ENCODE results near the gene FOXP3. TPM values are rescaled to one million over a fixed set of nuclear protein-coding genes. Genes with fewer than 3 reads are reported as not detected.

Gene FOXP3
- total RNA-seq, 4 donors from 2014 or later, result 0.22 TPM; not detected in 3

DNA sequence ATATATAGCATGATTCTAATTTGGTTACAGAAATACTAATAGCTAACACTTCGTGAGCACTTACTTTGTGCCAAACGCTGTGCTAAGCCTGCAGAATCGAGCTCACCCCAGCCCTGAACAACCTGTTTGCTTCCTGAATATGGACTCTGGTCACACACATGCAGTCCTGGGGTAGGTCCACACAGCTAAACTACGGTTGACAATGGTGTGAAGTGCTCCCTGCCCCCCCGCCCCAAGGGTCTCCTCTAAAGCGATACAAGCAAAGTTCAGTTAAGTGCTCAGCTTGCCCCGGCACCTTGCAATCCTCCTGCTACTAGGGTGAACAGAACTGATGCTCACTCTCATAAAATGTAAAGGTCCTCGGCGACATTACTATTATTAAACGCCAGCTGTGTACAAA lies 879 bp downstream of the FOXP3 start:
- TF ChIP-seq, protein P1, sequence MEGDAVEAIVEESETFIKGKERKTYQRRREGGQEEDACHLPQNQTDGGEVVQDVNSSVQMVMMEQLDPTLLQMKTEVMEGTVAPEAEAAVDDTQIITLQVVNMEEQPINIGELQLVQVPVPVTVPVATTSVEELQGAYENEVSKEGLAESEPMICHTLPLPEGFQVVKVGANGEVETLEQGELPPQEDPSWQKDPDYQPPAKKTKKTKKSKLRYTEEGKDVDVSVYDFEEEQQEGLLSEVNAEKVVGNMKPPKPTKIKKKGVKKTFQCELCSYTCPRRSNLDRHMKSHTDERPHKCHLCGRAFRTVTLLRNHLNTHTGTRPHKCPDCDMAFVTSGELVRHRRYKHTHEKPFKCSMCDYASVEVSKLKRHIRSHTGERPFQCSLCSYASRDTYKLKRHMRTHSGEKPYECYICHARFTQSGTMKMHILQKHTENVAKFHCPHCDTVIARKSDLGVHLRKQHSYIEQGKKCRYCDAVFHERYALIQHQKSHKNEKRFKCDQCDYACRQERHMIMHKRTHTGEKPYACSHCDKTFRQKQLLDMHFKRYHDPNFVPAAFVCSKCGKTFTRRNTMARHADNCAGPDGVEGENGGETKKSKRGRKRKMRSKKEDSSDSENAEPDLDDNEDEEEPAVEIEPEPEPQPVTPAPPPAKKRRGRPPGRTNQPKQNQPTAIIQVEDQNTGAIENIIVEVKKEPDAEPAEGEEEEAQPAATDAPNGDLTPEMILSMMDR (IDR thresholded peaks at IDR 0.05; ENCODE audit: low read depth), result no peak

DNA sequence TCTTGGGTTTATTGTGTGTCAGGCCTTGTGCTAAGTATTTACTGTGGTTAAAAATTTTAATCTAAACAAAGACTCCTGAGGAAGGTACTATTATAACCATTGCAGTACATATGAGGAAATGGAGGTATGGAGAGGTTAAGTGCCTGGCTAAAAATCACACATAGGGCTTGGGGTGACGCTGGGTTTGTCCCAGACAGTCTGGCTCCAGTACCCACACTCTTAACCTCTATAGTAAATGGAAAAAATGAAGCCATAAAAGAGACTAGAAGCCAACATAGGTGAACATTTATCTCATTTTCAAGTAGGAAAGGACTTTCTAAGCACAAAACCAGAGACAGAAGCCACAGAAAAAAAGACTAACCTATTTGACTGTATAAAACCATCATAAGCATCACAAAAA lies 1.9 kb downstream of the FOXP3 start:
- TF ChIP-seq, protein P1 (IDR thresholded peaks at IDR 0.05; ENCODE audit: low read depth), result no peak

DNA sequence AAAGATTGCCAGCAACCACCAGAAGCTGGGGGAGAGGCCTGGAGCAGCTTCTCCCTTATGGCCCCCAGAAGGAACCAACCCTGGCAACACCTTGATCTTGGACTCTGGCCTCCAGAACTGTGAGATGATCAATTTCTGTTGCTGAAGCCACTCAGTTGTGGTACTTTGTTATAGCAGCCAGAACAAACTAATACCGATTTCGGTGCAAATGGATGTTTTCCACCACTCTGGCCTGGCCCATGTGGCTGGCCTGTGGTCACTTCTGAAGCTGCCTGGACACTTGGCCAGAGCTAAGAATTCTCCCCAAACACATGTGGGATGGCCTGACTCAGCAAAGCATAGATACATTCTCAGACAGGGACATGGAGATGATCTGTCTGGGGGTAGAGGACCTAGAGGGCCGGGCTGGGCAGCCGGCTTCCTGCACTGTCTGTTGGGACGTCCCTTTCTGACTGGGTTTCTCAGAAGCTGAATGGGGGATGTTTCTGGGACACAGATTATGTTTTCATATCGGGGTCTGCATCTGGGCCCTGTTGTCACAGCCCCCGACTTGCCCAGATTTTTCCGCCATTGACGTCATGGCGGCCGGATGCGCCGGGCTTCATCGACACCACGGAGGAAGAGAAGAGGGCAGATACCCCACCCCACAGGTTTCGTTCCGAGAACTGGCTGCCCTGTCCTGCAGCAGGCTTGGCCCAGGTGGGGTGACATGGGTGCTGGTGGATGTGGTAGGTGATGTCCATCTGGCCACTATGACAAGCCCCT lies 4.1 kb downstream of the FOXP3 start:
- TF ChIP-seq, protein P1 (IDR thresholded peaks at IDR 0.05; ENCODE audit: low read depth), result no peak

DNA sequence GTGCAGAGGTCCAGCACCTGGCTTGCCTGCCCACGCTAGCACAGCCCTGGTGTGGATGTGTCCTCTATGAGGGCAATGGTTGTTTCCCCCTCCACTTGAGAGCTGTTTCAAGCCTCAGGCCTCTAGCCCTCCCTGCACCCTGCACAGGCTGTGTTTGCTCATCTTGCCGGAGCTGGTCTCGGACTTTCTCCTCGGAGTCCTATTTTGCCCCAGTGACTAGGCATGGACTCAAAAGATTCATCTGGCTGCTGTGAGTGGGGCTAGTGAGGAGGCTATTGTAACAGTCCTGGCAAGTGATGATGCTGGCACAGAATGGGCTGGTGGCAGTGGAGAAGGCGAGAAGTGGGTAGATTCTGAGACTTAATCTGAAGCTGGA lies 5.8 kb downstream of the FOXP3 start:
- TF ChIP-seq, protein P1 (IDR thresholded peaks at IDR 0.05; ENCODE audit: low read depth), result no peak

DNA sequence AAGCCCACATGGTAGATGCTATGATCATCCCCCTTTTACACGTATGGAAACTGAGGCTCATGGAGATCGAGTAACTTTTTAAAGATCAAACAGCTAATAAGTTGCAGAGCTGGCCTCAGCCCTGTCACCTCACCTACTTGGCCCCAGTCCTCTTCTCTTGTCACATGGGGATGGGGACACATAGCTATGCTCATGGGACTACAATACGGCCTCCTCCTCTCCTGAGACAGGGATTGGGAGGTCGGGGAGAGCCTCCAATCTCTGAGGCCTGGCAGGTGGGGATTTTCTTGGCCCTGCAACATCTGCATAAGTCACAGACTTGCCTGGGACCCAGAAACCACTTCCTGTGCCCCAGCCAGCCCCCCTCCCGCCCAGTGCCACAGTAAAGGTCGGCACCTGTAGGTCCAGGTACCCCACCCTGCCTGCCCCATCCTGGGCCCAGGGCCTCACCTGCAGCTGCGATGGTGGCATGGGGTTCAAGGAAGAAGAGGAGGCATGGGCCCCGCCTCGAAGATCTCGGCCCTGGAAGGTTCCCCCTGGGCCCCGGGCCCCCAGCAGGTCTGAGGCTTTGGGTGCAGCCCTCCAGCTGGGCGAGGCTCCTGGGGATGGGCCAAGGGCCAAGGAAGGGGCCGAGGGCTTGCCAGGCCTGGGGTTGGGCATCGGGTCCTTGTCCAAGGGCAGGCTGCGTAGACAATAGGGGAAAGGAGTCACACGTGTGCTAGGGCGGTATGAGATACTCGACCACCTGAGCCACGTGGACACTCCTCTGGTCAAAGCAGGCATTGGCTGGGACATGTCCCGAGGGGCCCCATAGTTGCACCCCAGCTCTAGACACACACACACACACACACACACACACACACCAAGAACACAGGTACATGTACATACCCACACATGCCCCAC lies 6.4 kb downstream of the FOXP3 start:
- TF ChIP-seq, protein P1 (IDR thresholded peaks at IDR 0.05; ENCODE audit: low read depth), result no peak

DNA sequence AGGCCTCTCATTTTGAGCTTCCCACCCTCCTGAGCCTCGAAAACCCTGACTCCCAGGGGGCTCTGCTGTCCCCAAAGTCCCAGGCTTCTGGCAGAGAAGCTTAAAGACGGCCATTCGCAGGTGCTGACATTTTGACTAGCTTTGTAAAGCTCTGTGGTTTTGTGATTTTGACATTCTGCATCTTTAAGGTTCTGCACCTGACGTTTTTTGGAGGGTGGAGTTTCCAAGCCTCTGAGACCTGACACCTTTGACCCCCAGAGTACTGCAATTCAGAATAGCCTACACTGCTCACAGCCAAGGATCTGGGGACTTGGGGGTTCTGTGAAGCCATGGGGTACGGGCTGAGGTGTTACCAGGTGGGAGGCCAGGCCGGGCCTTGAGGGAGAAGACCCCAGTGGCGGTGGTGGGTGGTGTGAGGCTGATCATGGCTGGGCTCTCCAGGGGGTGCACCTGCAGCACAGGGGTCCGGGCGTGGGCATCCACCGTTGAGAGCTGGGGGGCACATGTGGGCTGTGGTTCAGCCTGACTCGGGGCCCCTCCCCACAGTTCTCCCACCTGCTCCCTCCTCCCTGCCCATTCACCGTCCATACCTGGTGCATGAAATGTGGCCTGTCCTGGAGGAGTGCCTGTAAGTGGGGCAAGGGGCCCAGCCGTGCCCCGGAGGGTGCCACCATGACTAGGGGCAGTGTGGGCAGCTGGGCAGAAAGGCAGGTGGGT lies 7.3 kb downstream of the FOXP3 start:
- TF ChIP-seq, protein P1 (IDR thresholded peaks at IDR 0.05; ENCODE audit: low read depth), result no peak
